GM18526 (cell line): ENCODE results near the gene MCM6.

Source experiments
- POLR2A ChIP-seq: IDR thresholded peaks from 3 replicates; pipeline ENCODE4 v1.6.1; 2011; ENCODE audit not compliant: insufficient read length; ENCODE audit errors: extremely low read depth

MCM6 gene

GRCh38 chr2:135876066-135876711, at the start of gene MCM6:
Gene MCM6, minus strand, starts transcription at chr2:135876443. Its CDS starts 78 bp downstream, at chr2:135876365.
- peak; percentile 64 for TF ChIP-seq POLR2A

GRCh38 chr2:135925571-135925970, 49.3 kb upstream of the MCM6 start:
- TF ChIP-seq POLR2A: no peak

- no peak for TF ChIP-seq POLR2A
Measured at GRCh38 chr2:135916207-135916606, 40.0 kb upstream of the MCM6 start.

GRCh38 chr2:135914485-135914884, 38.2 kb upstream of the MCM6 start:
- TF ChIP-seq POLR2A: no peak

DNA sequence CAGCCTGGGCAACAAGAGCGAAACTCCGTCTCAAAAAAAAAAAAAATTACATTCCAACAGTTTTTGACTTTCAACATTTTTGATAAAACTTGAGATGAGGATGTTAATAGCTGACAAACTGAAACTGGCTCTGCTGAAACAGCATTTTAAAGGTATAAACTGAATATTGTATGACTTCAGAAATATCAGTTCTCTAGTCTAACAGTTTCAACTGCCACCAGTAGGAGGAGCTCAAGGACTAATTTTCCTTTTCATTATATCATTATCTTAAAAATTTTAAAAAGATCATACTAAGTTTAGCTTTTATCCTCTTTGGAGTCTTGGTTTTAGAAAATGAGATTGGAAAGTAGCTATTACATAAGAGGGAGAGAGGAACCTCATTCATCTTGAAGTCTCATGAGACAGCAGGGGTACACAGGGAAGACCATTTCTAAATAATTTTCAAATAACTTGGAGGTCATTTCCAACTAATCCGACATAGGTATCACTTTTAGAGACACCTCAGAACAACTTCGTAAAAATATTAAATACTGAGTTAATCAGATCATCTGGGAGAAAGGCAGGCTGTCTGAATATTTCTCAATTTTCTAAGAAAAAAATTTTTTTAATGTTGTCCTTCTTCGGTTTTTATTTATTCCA, 37.6 kb upstream of the MCM6 start:
- no peak for TF ChIP-seq POLR2A

GRCh38 chr2:135909976-135910375, 33.7 kb upstream of the MCM6 start:
- TF ChIP-seq POLR2A: no peak

GRCh38 chr2:135905679-135906078, 29.4 kb upstream of the MCM6 start:
- no peak for TF ChIP-seq POLR2A

DNA sequence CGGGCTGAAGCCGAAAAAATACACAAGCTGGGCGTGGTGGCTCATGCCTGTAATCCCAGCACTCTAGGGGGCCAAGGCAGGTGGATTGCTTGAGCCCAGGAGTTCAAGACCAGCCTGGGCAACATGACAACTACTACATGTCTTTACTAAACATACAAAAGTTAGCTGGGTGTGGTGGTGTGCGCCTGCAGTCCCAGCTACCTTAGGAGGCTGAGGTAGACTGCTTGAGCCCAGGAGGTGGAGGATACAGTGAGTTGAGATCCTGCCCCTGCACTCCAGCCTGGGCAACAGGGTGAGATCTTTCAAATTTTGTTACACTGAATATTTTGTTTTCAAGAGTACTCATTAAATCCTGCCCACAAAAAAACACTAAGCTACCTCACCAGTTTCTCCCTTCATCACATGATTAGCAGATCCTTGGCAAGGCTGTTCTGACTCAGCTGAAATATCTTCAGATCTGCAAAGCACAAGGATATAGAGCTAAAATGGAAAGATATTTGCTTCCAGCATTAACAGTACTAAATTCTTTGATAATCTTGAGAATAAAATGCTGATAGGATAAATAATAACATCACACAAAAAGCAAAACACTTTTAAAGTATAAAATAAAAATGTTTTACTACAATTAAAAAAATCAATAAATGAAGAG, 28.2 kb upstream of the MCM6 start:
- no peak for TF ChIP-seq POLR2A

DNA sequence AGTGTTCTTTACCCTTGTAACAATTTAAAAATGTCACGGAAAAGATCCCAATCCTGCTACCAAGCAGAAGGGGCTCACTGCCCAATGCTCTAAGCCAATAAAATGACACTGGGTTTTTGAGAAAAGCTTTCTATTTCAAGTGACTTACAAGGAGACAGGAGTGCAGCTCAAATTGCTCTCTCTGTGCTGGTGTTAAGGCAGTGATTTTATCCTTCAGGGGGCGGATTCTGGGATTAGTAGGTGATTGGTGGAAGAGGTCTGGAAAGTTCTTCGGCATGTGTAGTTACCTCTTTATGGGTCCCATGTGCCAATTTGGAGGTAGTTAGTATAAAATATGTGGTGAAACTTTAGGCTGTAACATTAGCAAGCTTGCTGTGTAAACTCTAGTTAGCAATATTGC, 27.4 kb upstream of the MCM6 start:
- TF ChIP-seq POLR2A: no peak

DNA sequence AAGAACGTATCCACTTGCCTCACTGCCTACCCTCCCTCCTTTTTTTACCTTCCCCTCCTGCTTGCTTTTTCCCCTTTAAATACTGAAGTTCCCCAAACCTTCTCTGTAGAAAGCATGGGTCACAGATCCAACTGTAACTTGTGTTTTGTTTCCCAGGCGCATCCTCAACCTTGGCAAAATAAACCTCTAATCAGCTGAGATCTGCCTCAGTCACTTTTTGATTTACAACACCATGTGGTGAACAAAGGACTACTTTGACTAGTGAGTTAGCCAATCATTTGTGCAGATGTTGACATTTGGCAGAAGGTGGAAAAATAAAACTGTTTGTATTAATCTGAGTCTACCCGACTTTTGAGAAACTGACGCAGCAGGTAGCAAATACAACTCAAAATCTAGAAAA, 23.3 kb upstream of the MCM6 start:
- TF ChIP-seq POLR2A: no peak

DNA sequence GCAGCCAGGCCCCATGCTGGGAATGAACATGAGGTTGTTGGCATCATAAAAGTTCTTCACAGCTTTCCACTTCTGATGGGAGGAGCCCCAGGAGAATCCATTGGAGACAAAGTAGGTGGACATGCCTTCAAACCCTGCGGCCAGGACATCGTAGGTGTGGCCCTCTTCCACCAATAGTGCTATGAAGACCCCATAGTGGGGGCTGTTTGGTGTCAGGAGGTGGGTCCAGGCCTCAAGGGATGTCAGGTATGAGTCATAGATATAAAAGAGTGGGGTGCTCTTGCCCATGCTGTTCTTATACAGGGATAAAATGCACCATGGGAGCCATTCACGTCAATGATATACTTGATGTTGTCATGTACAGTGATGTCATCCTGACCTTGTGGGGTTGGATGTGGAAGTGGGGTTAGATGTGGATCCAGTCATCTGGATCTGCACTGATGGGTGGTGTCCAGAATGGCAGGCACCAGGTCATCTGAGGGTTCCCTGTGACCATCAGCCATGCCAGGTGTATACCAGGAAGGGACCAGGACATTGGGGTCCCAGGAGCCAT, 22.1 kb upstream of the MCM6 start:
- TF ChIP-seq POLR2A: no peak

DNA sequence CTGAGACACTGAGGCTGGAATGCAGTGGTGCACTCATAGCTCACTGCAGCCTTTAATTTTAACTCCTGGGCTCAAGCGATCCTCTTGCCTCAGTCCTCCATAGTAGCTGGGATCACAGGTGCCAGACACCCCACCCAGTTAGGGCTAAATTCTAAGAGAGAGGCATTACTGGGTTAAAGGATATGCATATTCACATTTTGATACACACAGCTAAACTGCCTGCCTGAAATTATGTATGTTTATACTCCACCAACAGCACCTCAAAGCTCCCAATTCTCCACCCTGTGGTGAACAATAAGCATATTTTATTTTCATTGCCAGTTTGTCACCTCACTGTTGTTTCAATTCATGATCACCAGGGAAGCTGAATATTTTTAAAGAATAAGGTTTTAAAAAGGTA, 18.7 kb upstream of the MCM6 start:
- no peak for TF ChIP-seq POLR2A

DNA sequence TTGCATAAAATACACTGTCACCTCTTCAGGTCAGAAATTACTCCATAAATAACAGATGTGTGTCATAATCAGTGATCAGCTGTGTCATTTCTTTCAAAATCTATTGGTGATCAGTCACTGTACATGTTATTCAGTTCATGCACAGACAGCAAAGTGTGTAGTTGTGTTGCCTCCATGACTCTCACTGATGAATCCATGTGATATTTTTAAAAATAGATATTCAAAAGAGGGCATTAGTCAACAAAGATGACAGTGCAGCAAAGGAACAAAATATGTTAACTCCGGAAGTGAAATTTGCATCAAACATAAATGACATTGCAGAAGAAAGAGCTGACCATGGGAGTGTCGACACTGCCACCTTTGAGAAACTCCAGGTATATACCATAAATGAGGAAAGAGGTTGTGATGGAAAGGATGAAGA, 17.1 kb upstream of the MCM6 start:
- no peak for TF ChIP-seq POLR2A

- no peak for TF ChIP-seq POLR2A
Measured at GRCh38 chr2:135890835-135891234, 14.6 kb upstream of the MCM6 start.

- no peak for TF ChIP-seq POLR2A
Measured at GRCh38 chr2:135890149-135890548, 13.9 kb upstream of the MCM6 start.

- TF ChIP-seq POLR2A: no peak
Measured at GRCh38 chr2:135885709-135886108, 9.5 kb upstream of the MCM6 start.

GRCh38 chr2:135882415-135882814, 6.2 kb upstream of the MCM6 start:
- no peak for TF ChIP-seq POLR2A

- peak; percentile 50 for TF ChIP-seq POLR2A
Measured at GRCh38 chr2:135875491-135876065, 665 bp downstream of the MCM6 start.
